GM19043 (cell line): ENCODE measurements around the gene FBXL7.

Experiments used
- ATAC-seq: cut with Tn5 transposase; IDR thresholded peaks from one replicate; pipeline ENCODE4 v1.9.1; 2021; ENCODE audit warnings: low read depth; ENCODE audit not compliant: unreplicated experiment

The FBXL7 gene

GRCh38 chr5:15694696-15695214 lies 194.8 kb downstream of the FBXL7 start:
- no peak for ATAC-seq

- no peak for ATAC-seq
These were observed 195.3 kb downstream of the FBXL7 start for GRCh38 chr5:15695215-15695731.

DNA sequence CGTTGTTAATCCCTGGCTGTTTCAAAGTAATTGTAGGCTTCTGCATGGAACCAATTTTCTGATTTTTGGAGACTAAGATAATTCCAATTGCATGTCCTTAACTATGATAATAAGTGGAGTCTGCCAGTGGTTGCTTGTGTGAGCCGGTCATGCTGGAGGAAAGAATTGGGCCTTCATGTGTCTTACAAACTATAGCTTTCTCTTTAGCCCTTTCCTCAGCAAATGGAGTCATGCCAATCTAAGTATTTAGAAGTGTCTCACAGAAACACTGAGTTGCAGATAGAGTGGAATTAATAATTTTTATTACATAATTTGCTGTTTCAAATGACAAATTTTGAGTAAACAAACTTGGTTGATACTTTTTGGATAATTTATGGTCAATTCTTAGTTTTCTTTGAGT lies 200.4 kb downstream of the FBXL7 start:
- no peak for ATAC-seq

GRCh38 chr5:15702102-15702501 lies 202.1 kb downstream of the FBXL7 start:
- no peak for ATAC-seq

DNA sequence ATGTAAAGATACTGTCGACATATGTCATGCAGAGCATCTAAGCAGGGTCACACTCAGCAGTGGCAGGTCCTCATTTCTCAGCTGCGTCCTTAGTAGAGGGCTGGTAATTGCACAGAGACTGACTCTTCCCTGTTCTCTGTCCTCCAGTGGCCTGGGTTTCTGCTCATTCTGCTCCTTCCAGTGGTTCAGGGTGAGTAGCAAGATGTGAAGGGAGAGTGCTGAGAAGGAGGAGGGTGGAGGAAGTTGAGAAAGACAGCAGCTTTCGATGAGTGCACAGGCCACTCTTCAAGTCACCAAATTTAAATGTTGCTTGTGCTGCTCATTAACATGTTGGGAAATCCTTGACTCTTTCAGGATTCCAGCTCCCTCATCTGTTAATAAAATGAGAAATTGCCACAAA lies 203.9 kb downstream of the FBXL7 start:
- no peak for ATAC-seq

DNA sequence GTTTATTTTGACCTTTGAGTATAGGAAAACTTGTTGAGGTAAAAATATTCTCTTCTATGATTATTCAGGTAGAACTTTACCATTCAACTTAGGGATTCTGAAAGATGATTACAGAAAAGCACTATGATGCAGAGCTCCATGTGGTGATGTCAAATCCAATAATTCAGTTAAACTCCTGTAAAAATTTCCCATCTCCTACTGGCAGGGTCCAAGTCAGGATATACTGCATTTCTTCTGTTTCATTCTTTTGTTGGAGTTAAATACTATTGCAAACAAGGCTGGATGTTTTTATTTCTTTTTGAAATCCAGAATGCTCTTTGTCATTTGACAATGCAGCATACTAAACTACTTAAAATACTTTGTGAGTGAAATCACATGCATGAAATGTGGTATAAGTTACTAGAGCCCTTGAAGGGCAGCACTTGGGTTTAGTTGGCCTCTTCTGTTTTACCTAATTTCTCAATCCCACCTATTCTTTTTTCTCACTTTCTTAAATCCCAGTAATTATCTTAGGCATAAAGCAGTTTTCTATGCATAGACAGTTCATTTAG lies 204.5 kb downstream of the FBXL7 start:
- no peak for ATAC-seq

- ATAC-seq, result no peak
These were observed 207.7 kb downstream of the FBXL7 start for GRCh38 chr5:15707631-15708030.

GRCh38 chr5:15711892-15712291 lies 211.9 kb downstream of the FBXL7 start:
- ATAC-seq, result no peak

DNA sequence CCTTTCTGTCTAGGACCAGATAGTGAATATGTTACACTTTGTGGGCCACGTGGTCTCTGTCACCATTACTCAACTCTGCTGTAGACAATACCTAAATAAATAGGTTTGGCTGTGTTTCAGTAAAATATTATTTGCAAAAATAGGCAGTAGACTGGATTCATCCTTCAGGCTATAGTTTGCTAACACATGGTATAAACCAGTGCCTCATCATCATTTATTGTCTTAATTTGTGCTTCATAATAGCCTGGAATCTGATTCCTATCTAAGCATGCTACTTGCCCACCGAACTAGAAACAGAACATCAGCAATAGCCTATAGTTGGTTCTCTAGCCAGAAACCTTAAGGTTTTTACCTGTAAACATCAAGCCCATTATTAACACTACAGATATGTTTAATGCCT lies 215.6 kb downstream of the FBXL7 start:
- ATAC-seq, result no peak

DNA sequence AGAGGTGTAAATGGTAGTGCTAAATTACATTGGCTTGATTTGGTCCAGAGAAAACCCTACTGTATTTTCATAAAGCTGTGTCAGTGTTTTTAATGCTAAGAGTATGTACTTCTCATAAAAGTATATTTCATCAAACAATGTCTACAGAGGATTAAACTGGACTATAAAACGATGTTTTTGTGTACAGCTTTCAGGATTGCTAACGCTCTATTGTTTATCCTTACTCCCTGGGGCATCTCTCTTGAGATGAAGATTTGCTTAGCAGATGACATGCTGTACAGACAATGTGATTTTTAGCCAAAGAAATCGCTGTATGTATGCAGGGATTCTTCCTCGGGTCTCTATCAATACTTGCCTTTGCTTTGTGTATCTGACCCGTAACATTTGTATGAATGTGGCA lies 216.0 kb downstream of the FBXL7 start:
- ATAC-seq, result no peak

- ATAC-seq, result no peak
These were observed 217.0 kb downstream of the FBXL7 start for GRCh38 chr5:15717001-15717400.

DNA sequence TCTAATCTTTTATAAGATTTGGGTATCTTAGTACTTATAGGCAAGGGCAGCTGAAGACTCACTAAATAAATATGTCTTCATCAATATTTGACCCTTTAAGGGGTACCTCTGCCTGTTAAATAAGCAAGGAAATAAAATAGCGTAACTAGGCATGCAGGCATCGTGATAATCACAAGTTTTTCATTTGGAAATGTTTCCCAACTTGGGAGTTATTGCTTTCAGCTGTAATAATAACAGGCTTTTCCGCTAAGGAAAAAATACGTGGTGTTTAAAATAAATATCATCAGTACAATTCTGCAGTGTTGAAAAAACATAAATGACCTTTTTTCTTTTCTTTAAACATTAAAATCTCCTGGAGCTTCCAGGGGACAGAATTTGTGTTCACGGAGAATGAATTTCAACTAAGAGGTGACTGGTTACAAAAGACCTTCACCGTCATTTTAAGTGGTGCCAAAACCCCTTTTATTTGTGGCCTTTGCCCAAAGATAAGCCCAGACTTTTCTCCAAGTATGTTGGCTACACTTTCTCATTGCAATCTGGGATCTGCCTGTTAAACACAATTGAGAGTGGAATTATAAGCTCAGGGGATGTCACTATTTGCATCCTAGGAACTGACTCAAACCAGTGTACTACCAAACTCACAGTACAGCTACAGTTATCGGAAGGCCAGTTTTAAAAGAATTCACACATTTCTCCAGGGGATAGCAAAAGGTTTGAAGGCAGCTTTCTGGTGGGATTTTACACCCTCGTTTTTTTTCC lies 218.6 kb downstream of the FBXL7 start:
- ATAC-seq, result no peak

GRCh38 chr5:15719784-15720183 lies 219.8 kb downstream of the FBXL7 start:
- no peak for ATAC-seq

DNA sequence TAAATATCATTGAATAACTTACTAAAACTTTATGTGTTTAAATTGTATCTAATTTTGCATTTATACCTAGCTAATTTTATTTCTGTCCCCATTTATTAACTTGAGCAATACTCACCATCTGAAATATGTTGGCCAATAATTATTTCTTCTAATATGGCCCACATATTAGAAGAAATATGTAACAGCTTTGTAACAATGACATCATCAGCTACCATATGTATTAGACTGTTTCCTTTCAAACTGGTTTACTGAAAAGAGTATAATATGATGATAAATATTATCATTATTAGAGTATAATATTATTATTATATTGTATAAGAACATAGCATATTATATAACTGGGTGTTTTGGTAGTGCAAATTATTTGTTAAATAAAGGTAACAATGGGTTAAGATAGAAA lies 220.5 kb downstream of the FBXL7 start:
- ATAC-seq, result no peak

- ATAC-seq, result no peak
These were observed 222.3 kb downstream of the FBXL7 start for GRCh38 chr5:15722305-15722704.

DNA sequence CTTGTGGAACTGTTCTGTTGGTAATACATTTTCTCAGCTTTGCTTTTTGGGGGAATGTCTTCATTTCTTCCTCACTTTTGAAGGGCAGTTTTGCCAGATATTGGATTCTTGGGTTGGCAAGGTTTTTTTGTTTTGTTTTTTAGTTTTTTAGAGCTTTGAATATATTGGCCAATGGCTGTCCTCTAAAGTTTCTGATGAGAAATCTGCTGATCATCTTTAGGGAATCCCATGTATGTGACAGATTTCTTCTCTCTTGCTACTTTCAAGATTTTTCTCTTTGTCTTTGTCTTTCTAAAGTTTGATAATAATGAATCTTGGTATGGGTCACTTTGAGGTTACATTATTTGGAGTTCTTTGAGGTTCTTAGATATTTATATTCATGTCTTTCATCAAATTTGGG lies 227.4 kb downstream of the FBXL7 start:
- ATAC-seq, result no peak

DNA sequence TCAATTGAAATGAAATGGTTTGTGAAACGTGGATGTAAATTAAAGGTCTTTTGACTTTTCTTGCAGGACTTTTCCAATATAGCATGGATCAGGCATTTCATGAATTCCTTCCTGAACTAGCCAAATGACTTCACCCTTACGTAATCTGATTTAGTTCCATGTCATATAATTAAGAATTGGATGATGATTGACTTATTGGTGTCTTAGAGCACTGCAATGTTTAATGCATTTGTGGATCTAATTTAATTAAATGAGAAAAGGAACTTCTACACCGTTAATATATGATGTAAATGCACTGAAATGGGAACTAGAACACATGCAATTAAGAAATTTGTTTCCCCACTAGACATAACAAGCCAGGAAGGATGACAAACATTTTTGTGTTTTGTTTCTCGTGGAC lies 228.8 kb downstream of the FBXL7 start:
- ATAC-seq, result no peak

GRCh38 chr5:15731699-15732098 lies 231.7 kb downstream of the FBXL7 start:
- ATAC-seq, result no peak

DNA sequence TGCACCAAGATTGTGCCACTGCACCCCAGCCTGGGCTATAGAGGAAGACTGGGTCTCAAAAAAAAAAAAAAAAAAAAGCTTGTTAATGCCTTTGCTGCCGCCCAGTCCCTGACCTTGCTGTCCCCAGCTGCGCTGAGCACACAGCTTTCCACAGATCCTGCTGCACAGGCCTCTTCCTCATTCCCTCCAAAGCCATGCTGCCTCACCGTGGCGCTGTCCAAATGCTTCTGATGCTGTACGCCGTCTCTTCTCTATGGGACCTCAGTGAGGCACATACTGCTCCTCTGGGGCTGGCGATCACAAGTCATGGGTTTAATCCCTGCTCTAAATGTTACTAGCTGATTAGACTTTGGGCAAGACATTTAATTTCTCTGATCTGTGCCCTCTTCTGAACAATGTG lies 234.1 kb downstream of the FBXL7 start:
- no peak for ATAC-seq

- ATAC-seq, result no peak
These were observed 237.2 kb downstream of the FBXL7 start for GRCh38 chr5:15737036-15737821.
